Measurements from ENCODE around the gene AP3S1. TPM values are rescaled to one million over a fixed set of nuclear protein-coding genes. Genes with fewer than 3 reads are reported as not detected.
A peak's percentile ranks its signal among the peaks of the same experiment; 100 is the strongest.

The AP3S1 gene
- total and polyA plus RNA-seq, 12 donors = 30.3 to 63.0 (median 41.9) TPM

DNA sequence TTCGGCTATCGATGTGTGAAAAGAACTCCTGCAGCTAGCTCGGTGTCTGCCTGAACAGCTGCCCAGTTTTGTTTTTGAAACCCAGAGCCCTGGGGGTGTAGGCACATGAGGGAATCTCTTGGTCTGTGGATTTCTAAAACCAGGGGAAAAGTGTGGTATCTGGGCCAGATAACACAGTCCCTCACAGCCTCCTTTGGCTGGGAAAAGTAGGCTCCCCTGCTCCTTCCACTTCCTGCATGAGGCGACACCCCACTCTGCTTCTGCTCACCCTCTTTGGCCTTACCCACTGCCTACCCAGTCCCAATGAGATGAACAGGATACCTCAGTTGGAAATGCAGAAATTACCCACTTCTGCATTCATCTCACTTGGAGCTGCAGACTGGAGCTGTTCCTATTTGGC, 15.8 kb upstream of the AP3S1 start:
- Histone ChIP-seq H3K4me1 (no peaks in the 10 kb centered on the region), H3K9me3 (no peaks in the 10 kb centered on the region), H3K27ac (no peak overlapping the region), H3K27me3 (no peaks in the 10 kb centered on the region), H3K4me3 (no peak overlapping the region), H3K36me3 (peaks cover 0 to 39% (median 10%) of the 10 kb centered on the region in 9 donors)
- no peak for DNase-seq
- intact Hi-C loops (cut with DNase I) = loop anchor here in 1 of 10 donors (10.0 kb wide), 1 partner anchor 521 kb away; no protein-coding TSS in a partner anchor
- no peak for TF ChIP-seq CTCF (IDR thresholded peaks at IDR 0.05)
- WGBS, 2 donors = 96 to 98% methylated on average over 4 of the region's 4 CpGs
- no peak for ATAC-seq

DNA sequence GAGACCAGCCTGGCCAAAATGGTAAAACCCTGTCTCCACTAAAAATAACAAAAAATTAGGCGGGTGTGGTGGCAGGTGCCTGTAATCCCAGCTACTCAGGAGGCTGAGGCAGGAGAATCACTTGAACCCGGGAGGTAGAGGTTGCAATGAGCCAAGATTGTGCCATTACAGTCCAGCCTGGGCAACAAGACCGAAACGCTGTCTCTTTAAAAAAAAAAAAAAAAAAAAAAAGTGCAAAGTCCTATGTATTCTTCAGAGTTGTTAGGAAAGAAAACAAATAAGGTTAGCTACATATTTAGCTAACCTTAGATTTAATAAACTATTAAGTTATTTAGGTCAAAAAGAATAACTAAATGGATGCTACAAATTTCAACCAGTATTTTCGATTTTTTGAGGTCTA, 11.8 kb upstream of the AP3S1 start:
- intact Hi-C loops (cut with DNase I) = loop anchor here in 7 of 10 donors (2.0 to 10.0 kb wide), 5 partner anchors 195 to 525 kb away; no protein-coding TSS in a partner anchor
- ATAC-seq = no peak
- no peak for DNase-seq
- no peak overlapping the region for H3K27ac ChIP-seq
- no peaks in the 10 kb centered on the region for H3K27me3 ChIP-seq
- no peak overlapping the region for H3K4me3 ChIP-seq
- H3K36me3 ChIP-seq = peaks cover 0 to 78% (median 20%) of the 10 kb centered on the region in 9 donors
- no peak for TF ChIP-seq CTCF (IDR thresholded peaks at IDR 0.05)
- no peaks in the 10 kb centered on the region for H3K4me1 ChIP-seq
- 96% methylated on average over 5 of the region's 5 CpGs for WGBS, 2 donors
- no peaks in the 10 kb centered on the region for H3K9me3 ChIP-seq

GRCh38 chr5:115831163-115831768, 10.5 kb upstream of the AP3S1 start:
- no peaks in the 10 kb centered on the region for H3K9me3 ChIP-seq
- peaks cover 0 to 92% (median 21%) of the 10 kb centered on the region in 9 donors for H3K36me3 ChIP-seq
- WGBS, 2 donors = 52 to 55% methylated on average over 2 of the region's 2 CpGs
- intact Hi-C loops (cut with DNase I) = loop anchor here in 7 of 10 donors (2.0 to 10.0 kb wide), 5 partner anchors 196 to 526 kb away; no protein-coding TSS in a partner anchor
- peak in 1 of 2 donors; percentile 17 for DNase-seq
- ATAC-seq = peak in 2 of 8 donors; percentile 42 to 49
- TF ChIP-seq CTCF (IDR thresholded peaks at IDR 0.05) = peak; percentile 52 to 85 (median 78)
- H3K4me1 ChIP-seq = peaks cover 0 to 5% (median 0%) of the 10 kb centered on the region in 9 donors
- no peaks in the 10 kb centered on the region for H3K27me3 ChIP-seq
- no peak overlapping the region for H3K4me3 ChIP-seq
- H3K27ac ChIP-seq = no peak overlapping the region

DNA sequence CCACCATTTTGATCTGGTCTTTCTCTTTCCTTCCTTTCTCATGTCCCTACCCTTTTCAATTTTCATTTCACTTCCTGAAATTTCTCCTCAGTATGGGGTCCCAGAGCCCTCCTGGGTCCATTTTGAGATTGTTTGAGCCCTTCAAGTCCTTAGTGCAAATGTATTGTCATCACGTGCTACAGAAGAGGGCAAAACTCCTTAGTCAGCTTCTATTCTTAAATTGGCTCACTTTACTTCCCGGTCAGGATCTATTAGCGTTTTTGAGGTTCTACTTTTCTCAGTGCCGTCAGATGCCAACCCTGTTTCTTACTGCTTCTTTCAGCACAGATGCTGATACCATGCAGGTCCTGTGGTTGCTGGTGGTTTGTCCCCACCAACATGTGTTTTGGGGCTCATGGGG, 6.3 kb upstream of the AP3S1 start:
- H3K4me3 ChIP-seq = no peak overlapping the region
- TF ChIP-seq CTCF (IDR thresholded peaks at IDR 0.05) = no peak
- intact Hi-C loops (cut with DNase I) = loop anchor here in 6 of 10 donors (5.0 to 10.0 kb wide), 4 partner anchors 229 to 531 kb away; no protein-coding TSS in a partner anchor
- DNase-seq = no peak
- H3K36me3 ChIP-seq = peaks cover 0 to 77% (median 23%) of the 10 kb centered on the region in 9 donors
- 86 to 89% methylated on average over 4 of the region's 4 CpGs for WGBS, 2 donors
- H3K9me3 ChIP-seq = no peaks in the 10 kb centered on the region
- ATAC-seq = no peak
- H3K27me3 ChIP-seq = no peaks in the 10 kb centered on the region
- no peak overlapping the region for H3K27ac ChIP-seq
- peaks cover 4 to 35% (median 26%) of the 10 kb centered on the region in 9 donors for H3K4me1 ChIP-seq

All from heart right ventricle (tissue), 16 donors.